SK-N-MC (cell line): Measurements from ENCODE around the gene TSGA10IP.

ENCODE experiments used
- EZH2 ChIP-seq: fragments of 200-600 bp; sonication (generic); IDR thresholded peaks from one replicate; pipeline ENCODE4 v1.6.1; 2017; ENCODE audit warnings: antibody characterized with exemption
- FOXP2 ChIP-seq: optimal IDR thresholded peaks from 2 replicates; pipeline ENCODE3; 2011; ENCODE audit warnings: mild to moderate bottlenecking, moderate library complexity; ENCODE audit not compliant: insufficient read depth; ENCODE audit errors: extremely low read length, control extremely low read depth
- POLR2AphosphoS5 ChIP-seq: IDR thresholded peaks from 2 replicates; pipeline ENCODE4 v1.6.1; 2012; ENCODE audit warnings: mild to moderate bottlenecking, low read depth, low read length, borderline replicate concordance

- no peak for TF ChIP-seq POLR2AphosphoS5
- TF ChIP-seq EZH2 = no peak
- no peak for TF ChIP-seq FOXP2
Measured at GRCh38 chr11:66008468-66009101, 63.3 kb downstream of the TSGA10IP start.
